ENCODE measurements around the gene INSYN2B. TPM values are rescaled to one million over a fixed set of nuclear protein-coding genes. Genes with fewer than 3 reads are reported as not detected.

INSYN2B gene
- total and polyA plus RNA-seq, 2 experiments from 2014 or later: not detected

- Mint-ChIP-seq H3K27ac (no peak overlapping the region), H3K4me1 (peaks cover 13% of the 10 kb centered on the region), H3K4me3 (no peak overlapping the region), H3K36me3 (ENCODE audit: low read depth) (no peaks in the 10 kb centered on the region), H3K9me3 (no peaks in the 10 kb centered on the region), H3K27me3 (ENCODE audit: insufficient read depth, low read depth, poor library complexity) (peaks cover 2% of the 10 kb centered on the region)
- no peak for DNase-seq (ENCODE audit: low spot score)
- no peak overlapping the region for H3K27ac ChIP-seq (ENCODE audit: low read depth)
- H3F3A ChIP-seq (replicated peaks; ENCODE audit: low read depth): no peaks in the 10 kb centered on the region
- H3K9me2 ChIP-seq (ENCODE audit: insufficient read depth): no peaks in the 10 kb centered on the region
- H4K20me1 ChIP-seq (replicated peaks; ENCODE audit: insufficient read depth): no peaks in the 10 kb centered on the region
- no peaks in the 10 kb centered on the region for H3K79me2 ChIP-seq (replicated peaks; ENCODE audit: insufficient read depth)
- no peaks in the 10 kb centered on the region for H3K27me3 ChIP-seq (ENCODE audit: insufficient read depth)
- no peak overlapping the region for H3K4me2 ChIP-seq
- H3K36me3 ChIP-seq (ENCODE audit: insufficient read depth): no peaks in the 10 kb centered on the region
- H3K4me3 ChIP-seq: no peak overlapping the region
- peak; percentile 39; the same call in 2 of the 3 replicates for ATAC-seq
- peaks cover 1% of the 10 kb centered on the region; the same call in 1 of the 2 replicates for H3K4me1 ChIP-seq (ENCODE audit: insufficient read depth)
- H2AFZ ChIP-seq: no peak overlapping the region
- TF ChIP-seq CREB1 (CRISPR knock-in tag; IDR thresholded peaks at IDR 0.05; ENCODE audit: low read depth) (no peak), NANOG (IDR thresholded peaks at IDR 0.05; ENCODE audit: borderline replicate concordance) (no peak), STAT1 (IDR thresholded peaks at IDR 0.05; ENCODE audit: unreplicated experiment) (no peak), ETS1 (IDR thresholded peaks at IDR 0.05) (no peak), EZH2phosphoT487 (IDR thresholded peaks at IDR 0.05; ENCODE audit: unreplicated experiment) (no peak), REST (IDR thresholded peaks at IDR 0.05; ENCODE audit: unreplicated experiment) (no peak), ZNF462 (CRISPR knock-in tag; IDR thresholded peaks at IDR 0.05) (no peak), JUNB (IDR thresholded peaks at IDR 0.05; ENCODE audit: unreplicated experiment) (no peak), CTCF (conservative IDR thresholded peaks at IDR 0.05; ENCODE audit: low read depth in 2 of 2) (no peak), POLR2AphosphoS5 (IDR thresholded peaks at IDR 0.05; ENCODE audit: low read depth) (no peak), ZNF331 (CRISPR knock-in tag; IDR thresholded peaks at IDR 0.05; ENCODE audit: low read depth) (no peak), EZH2 (IDR thresholded peaks at IDR 0.05; ENCODE audit: low read depth, unreplicated experiment) (no peak), ZNF114 (CRISPR knock-in tag; IDR thresholded peaks at IDR 0.05) (no peak)
Measured at GRCh38 chr5:169970911-169971765, 9.2 kb downstream of the INSYN2B start.
